CD4-positive, alpha-beta T cell treated with Interleukin-6 for 4 hours (primary cell): ENCODE measurements around the gene ZNF514.

Experiments
- DNase-seq: peaks from one replicate; pipeline ENCODE4 v3.0.0-alpha.2; 2020; ENCODE audit warnings: mixed read lengths

Gene ZNF514

DNA sequence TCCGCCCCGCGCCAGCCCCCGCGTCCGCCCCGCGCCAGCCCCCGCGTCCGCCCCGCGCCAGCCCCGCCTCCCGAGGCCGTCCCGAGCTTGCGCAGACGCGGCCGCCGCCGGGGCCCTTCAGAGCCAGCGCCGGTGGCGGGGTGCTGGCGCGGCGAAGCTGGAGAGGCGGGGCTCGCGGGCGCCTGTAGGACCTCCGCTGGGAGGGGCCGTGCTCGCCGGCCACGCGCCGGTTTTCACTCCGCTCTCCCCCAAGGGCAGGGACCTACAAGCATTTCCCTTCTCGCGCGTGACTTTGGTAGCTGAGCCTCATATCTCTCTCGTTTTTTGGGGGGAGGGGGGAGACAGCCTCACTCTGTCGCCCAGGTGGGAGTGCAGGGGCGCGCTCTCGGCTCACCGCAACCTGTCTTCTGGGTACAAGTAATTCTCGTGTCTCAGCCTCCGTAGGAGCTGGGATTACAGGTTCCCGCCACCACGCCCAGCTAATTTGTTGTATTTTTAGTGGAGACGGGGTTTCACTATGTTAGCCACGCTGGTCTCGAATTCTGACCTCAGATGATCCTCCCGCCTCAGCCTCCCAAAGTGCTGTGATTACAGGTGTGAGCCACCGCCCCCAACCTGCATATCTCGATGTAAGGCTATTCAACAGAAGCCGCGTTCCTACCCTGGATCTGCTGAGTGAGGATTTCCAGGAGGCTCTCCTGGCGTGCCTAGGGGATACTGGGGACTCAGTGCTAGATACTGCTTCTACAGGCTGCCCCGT, at the start of gene ZNF514:
Gene ZNF514, minus strand, starts transcription at position 159 of the 760 bp plus-strand sequence. CDS start 6,595 bp downstream, outside the sequence.
- DNase-seq = peak; percentile 85

DNA sequence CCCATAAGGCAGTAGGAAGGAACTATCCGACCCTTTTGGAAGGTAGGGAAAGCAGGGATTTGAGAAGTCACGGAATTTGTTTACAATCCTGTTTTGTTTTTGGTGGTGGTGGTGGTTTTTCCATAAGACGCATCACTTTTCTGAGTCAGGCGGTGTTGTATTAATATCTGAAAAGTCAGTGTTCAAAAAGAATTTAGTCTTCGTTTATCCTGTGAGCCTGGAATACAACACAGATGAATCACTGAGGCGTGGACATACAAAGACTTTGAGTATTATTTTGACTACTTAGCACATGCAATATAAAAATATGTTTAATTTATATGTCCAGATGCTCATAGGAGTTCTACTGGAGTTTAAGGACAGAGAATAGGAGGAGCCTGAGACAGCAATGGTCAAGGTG, 48.5 kb upstream of the ZNF514 start:
- DNase-seq = no peak

DNA sequence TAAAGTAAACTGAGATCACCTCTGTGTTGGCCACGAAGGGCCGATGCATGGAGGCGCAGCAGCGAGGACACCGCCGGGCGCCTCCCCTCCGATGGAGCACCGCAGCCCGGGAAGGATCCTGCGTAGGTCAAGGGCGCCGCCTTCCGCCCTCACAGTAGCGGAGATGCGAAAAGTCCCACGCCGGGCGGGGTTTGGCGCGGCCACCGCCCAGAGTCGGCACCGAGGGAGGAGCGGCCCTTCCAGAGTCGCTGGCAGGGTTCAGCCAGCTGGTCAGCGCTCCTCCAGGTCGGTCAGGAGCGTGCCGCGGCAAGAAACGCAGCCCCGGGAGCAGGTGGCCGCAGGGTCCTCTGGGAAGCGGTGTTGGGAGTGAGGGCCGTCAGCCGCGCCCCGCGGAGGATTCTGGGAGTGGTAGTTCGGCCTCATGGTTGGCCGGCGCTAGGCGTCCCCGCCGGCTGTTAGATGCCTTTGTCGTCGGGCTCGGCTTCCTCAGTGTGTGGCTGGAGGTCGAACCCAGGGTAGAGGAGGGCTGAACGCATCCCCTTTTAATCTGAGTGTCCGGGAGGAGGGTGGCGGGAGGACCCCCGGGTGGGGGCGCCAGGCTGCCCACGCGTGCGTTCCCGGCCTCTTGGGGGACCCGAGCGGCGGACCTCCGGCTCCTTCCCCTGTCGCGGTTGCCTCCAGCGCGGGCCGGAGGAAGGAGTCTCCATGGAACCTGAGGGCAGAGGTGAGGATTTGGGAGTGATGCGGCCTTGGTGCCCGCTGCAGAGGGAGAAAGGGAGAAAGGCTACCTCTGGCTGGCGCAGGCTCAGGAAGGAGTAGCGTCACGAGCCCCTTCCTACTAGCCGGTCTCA, 47.7 kb upstream of the ZNF514 start, which contains the start of gene ZNF892:
Gene ZNF892, plus strand, starts transcription at position 411 of the 851 bp plus-strand sequence. Its CDS starts 295 bp downstream, at position 706.
- peak; percentile 84 for DNase-seq

DNA sequence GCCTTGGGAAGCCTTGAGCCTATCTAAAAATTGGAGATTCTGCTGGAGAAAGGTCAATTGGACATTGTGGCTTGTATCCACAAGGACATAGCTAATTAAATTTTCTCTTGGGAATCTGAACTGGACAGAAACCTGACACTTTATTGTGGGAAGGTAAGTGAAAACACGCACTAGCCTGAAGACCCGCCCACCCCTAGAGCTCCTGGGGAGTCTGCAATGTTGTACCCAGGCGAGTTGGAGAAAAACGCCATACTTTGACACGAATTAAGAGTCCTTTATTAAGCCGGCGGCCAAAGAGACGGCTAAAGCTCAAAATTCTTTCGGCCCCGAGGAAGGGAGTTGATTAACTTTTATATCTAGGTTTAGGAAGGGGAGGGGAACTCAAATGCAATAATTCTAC, 46.4 kb upstream of the ZNF514 start:
- no peak for DNase-seq

DNA sequence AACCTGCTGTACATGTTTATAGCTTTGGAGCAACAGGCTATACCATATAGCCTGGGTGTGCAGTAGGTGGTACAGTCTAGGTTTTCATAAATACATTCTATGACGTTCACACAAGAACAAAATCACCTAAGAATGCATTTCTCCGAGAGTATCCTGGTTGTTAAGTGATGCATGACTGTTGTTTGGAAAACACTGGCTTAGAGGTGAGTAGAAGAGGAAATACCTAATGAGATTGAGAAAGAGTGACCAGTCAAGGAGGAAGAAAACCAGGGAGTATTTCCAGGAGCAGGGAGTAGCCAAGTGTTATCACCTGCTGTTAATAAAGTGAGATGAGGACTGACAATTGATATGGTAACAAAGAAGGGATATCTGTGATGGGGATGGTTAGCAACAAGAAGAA, 44.7 kb upstream of the ZNF514 start:
- DNase-seq = no peak

DNA sequence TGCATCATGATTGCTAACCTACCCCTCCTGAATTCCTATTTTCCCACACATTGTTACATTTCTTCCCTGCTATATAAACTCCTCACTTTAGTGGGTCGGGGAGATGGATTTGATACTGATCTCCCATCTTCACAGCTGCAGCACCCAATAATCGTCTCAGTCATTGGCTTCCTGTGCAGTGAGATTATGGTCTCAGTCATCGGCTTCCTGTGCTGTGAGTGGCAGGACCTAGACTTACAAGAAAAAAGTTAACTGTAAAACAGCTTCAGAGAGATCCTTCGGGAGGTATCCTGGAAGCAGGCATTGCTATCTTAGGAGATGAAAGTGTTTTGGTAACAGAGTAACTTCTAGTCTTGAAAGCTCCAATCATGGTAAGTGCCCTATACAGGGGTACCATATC, 44.3 kb upstream of the ZNF514 start:
- DNase-seq = no peak

DNA sequence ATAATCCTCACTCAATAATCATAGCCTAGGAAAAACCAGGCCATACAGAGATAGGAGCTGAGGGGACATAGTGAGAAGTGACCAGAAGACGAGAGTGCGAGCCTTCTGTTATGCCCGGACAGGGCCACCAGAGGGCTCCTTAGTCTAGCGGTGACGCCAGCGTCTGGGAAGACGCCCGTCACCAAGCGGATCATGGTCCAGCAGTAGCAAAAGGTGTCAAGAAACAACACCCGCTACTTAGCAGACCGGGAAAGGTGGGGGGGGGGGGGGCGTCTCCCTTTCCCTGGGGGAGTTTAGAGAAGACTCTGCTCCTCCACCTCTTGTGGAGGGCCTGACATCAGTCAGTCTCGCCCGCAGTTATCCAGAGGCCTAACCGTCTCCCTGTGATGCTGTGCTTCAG, 33.3 kb upstream of the ZNF514 start:
- peak; percentile 48 for DNase-seq

DNA sequence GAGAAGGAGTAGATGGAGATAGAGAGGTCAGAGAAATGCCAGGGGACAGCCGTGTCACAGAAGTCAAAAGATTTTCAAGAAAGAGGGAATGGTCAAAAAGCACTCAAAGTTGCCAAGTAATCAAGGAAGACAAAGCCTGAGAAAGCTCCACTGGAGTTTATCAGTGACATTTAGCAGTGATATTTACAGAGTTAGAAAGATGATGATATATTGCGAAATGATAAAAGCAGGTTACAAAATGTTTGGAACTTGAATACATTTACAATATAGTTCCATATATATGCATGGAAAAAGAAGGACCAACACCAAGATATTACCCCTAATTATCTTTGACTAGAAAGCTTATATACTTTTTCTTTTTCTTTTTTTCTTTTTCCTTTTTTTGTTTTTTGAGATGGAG, 26.3 kb upstream of the ZNF514 start:
- DNase-seq = no peak

DNA sequence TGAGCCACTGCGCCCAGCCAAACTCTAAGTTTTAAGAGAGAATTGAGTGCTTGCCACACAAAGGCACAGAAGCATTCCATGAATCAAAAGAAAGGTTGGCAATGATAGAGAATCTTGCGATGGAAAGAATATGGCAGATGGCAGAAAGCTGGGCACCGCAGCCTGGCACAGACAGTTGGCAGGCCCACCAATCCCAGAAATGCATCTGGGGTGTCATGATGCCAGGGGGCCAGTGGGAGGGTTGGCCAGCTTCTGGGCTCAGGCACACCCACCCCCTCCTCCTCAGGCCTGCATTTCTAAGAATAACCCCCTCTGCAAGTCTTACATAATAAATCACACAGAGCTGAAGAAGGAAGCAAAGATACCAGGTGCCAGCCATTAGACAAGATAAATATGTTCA, 25.5 kb upstream of the ZNF514 start:
- no peak for DNase-seq

DNA sequence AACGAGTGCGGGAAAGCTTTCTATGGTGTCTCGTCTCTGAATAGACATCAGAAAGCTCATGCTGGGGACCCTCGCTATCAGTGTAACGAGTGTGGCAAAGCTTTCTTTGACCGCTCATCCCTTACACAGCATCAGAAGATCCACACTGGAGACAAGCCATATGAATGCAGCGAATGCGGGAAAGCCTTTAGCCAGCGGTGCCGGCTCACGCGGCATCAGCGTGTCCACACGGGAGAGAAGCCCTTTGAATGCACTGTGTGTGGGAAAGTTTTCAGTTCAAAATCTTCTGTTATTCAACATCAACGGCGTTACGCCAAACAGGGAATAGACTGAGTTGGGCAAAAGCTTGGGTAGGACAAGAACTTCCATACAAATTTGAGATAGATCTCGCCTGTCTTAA, 22.1 kb upstream of the ZNF514 start:
- no peak for DNase-seq

DNA sequence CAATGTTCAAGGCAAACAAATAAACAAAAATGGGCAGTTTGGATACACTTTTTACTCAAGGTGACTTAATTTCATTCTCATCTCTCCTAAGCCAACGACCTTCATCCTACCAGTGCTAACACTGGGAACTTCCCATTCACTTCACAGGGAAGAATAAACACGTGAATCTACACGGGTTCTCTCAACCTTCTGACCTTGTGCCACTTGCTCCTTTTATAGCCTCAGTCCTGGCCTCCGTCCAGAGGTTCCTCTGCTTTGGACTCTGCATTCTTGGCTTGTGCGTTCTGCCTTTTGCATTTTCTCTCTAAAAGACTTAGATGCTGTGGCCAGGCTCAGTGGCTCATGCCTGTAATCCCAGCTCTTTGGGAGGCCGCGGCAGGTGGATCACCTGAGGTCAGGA, 19.8 kb upstream of the ZNF514 start:
- no peak for DNase-seq

DNA sequence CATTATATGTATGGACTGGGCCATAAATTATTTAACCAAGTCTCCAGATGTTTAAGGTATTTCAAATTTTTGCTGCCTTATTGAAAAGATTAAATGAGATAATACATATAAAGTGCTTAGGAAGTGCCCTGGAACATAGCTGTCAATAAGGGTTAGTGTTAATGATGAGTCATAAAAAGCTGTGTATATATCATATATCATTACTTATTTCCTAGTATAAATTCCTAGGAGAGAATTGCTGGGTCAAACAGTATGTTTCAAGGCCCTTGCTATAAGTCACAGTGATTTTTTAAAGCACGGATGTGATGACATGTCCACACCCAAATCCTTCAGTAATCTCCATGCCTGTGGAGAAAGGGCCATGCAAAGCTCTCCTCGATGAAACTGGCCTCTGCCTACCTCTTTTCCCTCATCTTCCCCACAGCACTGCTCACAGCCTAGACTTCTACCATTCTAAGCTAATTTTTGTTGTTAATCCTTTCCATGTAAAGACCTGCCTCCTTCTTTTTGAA, 14.4 kb upstream of the ZNF514 start:
- no peak for DNase-seq

DNA sequence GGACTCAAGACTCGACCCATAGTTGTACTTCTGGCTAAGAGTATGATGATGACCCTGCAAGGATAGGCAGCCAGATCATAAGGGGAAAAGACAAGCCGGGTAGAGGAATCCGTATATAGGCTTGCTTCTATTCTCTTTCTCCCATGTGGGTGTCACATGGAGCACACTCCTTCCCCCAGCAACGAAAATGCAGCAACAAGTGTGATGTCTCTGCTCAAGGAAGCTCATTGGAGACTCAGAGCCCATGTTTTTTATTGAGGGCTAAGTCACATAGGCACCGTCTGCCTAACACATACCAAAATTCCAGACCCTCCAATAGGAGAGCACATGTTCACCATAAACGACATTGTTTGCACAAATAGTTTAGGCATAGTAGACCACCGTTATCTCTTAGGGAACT, 12.3 kb upstream of the ZNF514 start:
- no peak for DNase-seq

DNA sequence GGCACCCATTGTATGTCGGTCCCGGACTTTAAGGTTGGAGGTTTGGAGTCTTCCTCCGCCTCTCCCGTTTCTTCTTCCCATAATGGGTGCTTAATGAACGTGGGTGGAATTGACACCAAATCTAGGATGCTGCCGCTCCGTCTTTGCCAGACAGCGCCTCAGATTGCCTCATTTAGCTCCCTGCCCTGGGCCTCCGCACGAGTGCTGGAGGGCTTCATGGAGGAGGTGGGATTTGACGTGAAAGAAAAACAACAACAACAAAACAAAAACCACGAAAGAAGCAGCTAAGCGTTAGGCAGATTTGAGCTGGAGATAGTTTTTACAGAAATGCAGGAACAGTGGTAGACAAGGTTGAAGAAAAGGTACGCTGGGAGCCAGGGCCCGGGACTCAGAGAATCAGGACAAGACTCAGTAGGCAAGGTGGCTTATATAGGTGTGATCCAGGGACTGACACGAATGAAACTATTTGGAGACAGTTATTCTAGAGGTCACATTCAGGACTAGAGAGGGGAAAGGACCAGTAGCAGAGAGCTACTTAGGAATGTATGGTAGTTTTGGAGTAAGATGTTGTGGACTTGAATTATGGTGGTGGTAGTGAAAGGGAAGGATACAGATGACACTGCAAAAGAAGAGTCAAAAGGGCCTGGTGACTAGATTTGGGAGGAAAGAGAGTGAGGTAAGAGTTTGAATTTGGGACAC, 6.6 kb upstream of the ZNF514 start:
- DNase-seq = no peak

DNA sequence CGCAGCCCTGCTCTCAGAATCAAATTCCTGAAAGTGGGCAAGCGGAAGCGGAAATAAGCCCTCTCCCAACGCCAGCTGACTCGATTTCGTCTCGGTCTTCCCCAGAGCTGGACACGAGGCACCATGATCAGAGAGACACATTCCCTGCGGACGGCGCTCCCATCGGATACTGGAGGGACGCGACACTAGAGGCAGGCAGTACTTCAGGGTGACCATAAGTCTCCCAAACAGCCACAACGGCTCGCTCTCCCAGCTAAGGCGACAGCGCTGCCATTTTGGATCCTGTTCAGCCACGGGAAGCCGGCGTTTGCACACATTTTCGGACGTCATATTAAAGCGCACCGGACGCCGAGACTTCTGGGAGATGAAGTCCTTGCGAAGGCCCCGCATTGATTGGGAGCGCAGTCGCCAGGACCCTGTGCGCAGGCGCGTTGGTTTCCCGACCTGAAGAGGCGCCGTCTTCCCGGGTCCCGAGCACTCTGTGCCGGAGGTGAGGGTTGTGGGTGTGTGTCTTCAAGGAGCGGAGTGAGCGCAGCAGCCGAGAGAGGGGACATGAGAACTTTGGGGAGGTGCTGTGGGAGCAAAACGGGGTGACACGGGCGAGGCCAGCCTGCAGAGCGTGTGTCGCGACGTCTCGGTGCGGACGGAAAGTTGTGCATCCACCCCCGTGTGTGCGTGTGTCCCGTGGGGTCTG, 5.9 kb upstream of the ZNF514 start, which contains the start of gene ZNF2:
Gene ZNF2, plus strand, starts transcription at position 439 of the 694 bp plus-strand sequence. CDS start 10,418 bp downstream, outside the sequence.
- DNase-seq = peak; percentile 98

DNA sequence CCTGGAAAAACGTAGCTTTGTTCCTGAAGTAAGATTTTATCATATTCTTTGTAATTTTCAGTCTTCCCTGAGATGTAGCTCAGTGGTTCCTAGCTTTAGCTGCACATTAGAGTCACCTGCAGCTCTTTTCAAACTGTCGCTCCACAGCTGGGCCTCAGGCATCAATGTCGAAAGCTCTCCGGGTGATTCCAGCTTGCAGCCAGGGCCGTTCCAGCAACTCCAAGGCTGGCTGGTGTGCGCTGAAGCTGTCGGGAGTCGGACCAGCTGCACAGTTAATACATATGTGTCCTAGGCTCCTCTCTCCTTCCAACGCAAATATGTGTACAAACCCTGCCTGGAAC, 5.4 kb upstream of the ZNF514 start:
- no peak for DNase-seq

DNA sequence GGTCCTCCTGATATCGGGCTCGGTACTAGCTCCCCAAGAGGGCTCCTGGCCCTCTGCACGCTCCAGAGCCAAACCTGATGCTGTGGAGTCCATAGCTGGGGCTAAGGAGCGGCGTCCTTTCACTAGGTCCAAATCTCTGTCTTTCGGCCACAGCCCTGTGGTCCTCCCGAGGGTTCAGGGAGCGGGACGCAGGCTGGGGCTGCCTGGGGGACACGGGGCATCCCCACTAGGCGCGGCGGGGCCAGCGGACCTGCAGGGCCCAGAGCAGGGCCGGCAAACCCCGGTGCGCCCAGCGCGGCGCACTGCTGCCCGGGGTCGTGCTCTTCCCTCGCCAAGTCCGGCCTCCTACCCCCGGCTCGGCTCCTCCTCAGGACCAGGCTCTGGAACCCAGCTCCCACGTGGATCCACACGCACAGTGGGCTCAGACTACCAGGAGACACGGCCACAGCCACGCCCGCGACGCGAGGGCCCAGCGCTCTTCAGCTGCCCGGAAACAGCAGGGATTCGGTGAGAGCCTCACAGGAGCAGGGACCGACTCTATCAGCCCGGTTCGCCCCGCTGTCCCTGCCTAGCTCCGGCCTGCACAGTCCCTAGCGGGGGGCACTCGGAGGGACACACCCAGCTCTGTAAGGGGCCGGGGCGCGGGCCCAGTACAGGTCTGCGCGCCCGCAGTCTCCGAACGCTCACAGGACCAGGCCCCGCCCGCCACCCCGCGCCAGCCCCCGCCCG, 593 bp downstream of the ZNF514 start:
- DNase-seq = no peak

DNA sequence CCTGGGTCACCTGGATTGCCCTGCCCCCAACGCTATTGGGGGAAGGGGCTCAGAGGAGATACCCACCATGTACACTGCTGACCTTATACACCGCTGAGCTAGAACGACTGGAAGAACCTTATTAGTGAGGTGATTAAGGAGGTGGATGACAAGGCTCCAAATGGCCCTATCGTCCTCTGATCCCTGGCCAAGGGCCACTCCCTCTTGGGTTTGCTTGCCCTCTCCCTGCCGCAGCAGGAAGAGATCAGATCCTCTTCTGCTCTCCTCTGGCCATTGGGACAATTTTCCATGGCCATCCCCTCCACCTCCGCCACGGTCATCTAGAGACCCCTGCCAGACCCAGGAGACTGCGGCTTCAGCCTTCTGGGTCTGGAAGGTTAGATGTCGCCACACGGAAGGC, 1.2 kb downstream of the ZNF514 start:
- no peak for DNase-seq

DNA sequence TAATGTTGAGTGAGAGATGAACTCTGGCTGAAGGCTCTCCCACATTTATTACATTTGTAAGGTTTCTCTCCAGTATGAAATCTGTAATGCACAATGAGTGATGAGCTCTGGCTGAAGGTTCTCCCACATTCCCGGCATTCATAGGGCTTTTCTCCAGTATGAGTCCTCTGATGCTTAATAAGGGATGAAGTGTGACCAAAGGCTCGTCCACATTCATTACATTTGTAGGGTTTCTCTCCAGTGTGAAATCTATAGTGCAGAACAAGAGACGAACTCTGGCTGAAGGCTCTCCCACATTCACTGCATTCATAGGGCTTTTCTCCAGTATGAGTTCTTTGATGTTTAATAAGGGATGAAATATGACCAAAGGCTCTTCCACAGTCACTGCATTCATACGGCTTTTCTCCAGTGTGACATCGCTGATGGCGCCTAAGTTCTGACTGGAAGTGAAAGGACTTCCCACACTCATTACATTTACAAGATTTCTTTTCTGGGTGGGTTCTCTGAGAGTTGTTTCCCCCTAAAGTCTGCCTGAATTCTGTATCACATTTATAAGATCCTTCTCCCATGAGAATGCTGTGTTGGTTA, 10.2 kb downstream of the ZNF514 start:
- no peak for DNase-seq

DNA sequence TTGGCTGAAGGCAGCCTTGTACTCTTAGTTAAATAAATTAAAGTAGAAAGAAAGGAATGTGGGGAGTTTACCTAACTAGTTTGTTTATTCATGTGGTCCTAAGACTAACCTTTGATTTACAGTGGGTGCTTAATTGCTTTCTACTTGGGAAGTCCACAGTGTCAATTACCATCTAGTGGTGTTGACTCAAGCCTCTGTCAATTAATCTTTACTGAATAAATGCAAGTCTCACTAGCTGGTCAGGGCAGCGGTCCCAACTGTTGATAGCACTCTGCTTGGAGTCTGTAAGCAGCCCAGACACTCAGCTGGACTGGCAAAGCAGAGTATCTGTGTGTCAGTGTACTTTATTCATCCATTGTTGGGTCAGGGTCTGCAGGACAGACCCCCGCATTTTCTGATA, 15.8 kb downstream of the ZNF514 start:
- DNase-seq = no peak

DNA sequence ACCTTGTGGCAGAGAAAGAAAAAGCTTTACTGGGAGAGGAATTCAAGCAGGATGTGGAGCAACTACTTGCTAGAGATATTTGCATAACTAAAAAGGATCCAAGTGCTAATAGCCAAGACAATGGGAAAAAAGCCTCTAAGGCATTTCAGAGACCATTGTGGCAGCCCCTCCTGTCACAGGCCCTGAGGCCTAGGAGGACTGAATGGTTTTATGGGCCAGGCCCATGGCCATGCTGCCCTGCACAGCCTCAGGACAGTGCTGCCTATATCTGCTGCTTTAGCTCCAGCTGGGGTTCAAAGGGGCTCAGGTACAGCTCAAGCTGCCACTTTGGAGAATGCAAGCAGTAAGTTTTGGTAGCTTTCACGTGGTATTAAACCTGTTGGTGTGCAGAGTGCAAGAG, 20.9 kb downstream of the ZNF514 start:
- no peak for DNase-seq

DNA sequence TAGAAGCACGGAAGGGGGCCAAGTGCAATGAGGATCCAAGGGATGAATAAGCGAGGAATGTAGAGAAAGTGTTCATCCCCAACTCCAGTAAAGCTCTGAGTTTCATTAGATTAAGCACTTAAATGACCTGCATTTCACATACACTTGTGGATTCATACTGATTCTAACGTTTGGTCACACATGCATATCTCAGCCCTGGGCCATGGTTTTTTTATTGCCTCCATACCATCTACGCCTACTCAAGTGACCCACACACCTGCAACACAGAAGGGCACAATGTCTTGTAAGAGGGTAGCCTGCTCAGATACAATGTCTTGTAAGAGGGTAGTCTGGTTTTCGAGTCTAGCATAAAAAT, 37.5 kb downstream of the ZNF514 start:
- DNase-seq = no peak
